Fibroblast of lung (primary cell): ENCODE data around the gene LRMDA. TPM values are rescaled to one million over a fixed set of nuclear protein-coding genes. Genes with fewer than 3 reads are reported as not detected.

Experiments used
- DNase-seq, 2 donors: peaks; one replicate each; pipeline versions ENCODE4 v3.0.0 to v3.0.0-alpha.2; 2010; ENCODE audit warnings: low read depth in 2 of 2
- H2AFZ ChIP-seq: 2 replicates; pipeline ENCODE4 v1.5.1; 2012; ENCODE audit warnings: low read length, control low read depth, inconsistent platforms
- H3K27ac ChIP-seq: 2 replicates; pipeline ENCODE4 v1.5.1; 2011; ENCODE audit warnings: low read length, control low read depth; ENCODE audit not compliant: insufficient read depth
- H3K27me3 ChIP-seq: 2 replicates; pipeline ENCODE4 v1.5.1; 2011; ENCODE audit warnings: mild to moderate bottlenecking, low read length; ENCODE audit not compliant: control insufficient read depth, insufficient read depth
- H3K36me3 ChIP-seq: 2 replicates; pipeline ENCODE4 v1.5.1; 2011; ENCODE audit warnings: low read length; ENCODE audit not compliant: control insufficient read depth, insufficient read depth
- H3K4me1 ChIP-seq: 2 replicates; pipeline ENCODE4 v1.5.1; 2011; ENCODE audit warnings: low read length; ENCODE audit not compliant: control insufficient read depth, insufficient read depth; ENCODE audit errors: extremely low read depth
- H3K4me2 ChIP-seq: 2 replicates; pipeline ENCODE4 v1.5.1; 2011; ENCODE audit warnings: low read length, control low read depth; ENCODE audit not compliant: insufficient read depth; ENCODE audit errors: extremely low read depth
- H3K4me3 ChIP-seq, 4 experiments: fragments of 200-600 bp in 1 of 4; sonication (generic) in 1 of 4; replicated peaks in 1 of 4; 2 replicates each; pipeline ENCODE4 v1.5.1; 2011 to 2016; ENCODE audit warnings: low read length in 4 of 4, low read depth in 3 of 4, mild to moderate bottlenecking in 3 of 4, control low read depth in 2 of 4, inconsistent platforms in 1 of 4, mixed read lengths in 1 of 4; ENCODE audit not compliant: insufficient read depth in 1 of 4; ENCODE audit errors: control extremely low read depth in 1 of 4
- H3K79me2 ChIP-seq: 2 replicates; pipeline ENCODE4 v1.5.1; 2012; ENCODE audit warnings: mild to moderate bottlenecking, low read length, inconsistent platforms; ENCODE audit not compliant: control insufficient read depth, insufficient read depth
- H3K9ac ChIP-seq: 2 replicates; pipeline ENCODE4 v1.5.1; 2011; ENCODE audit warnings: mild to moderate bottlenecking, low read length, control low read depth; ENCODE audit not compliant: insufficient read depth
- H3K9me3 ChIP-seq: 2 replicates; pipeline ENCODE4 v1.5.1; 2012; ENCODE audit warnings: low read depth, low read length; ENCODE audit not compliant: control insufficient read depth, insufficient read depth
- H4K20me1 ChIP-seq: 2 replicates; pipeline ENCODE4 v1.5.1; 2011; ENCODE audit warnings: low read length; ENCODE audit not compliant: control insufficient read depth, insufficient read depth; ENCODE audit errors: extremely low read depth
- CTCF ChIP-seq, 2 donors: IDR thresholded peaks in 1 of 2; conservative IDR thresholded peaks in 1 of 2; 1 replicate in 1 of 2; 2 replicates in 1 of 2; pipeline ENCODE4 v1.5.1; 2011 to 2012; ENCODE audit warnings: low read length in 2 of 2, control low read depth in 1 of 2, inconsistent platforms in 1 of 2, low read depth in 1 of 2, mild to moderate bottlenecking in 1 of 2
- EZH2 ChIP-seq: IDR thresholded peaks from 2 replicates; pipeline ENCODE4 v1.5.1; 2012; ENCODE audit warnings: low read length, control low read depth, mild to moderate bottlenecking; ENCODE audit errors: missing control alignments
- polyA plus RNA-seq, 2 donors: library from polyadenylated mRNA; depleted of rRNA in 1 of 2; stranded (reverse) in 1 of 2; unstranded in 1 of 2; fragments of >200 nt; gene quantifications; 2 replicates each; pipeline ENCODE4 v1.2.1, GENCODE V29; 2011 to 2012; ENCODE audit warnings: missing spikeins in 1 of 2
- total RNA-seq: library from RNA; depleted of rRNA; stranded (reverse); fragments of >200 nt; gene quantifications from 2 replicates; pipeline ENCODE4 v1.2.1, GENCODE V29; 2014

LRMDA gene
- total and polyA plus RNA-seq, 2 donors (not counting 1 experiment from before 2014, with no cell fraction given), result 1.7 to 2.0 TPM

GRCh38 chr10:76282061-76283025 lies 850.9 kb downstream of the LRMDA start:
- H3K4me3 ChIP-seq, result no peak overlapping the region
- DNase-seq, result peak; percentile 77 to 95
- no peaks in the 10 kb centered on the region for H3K9me3 ChIP-seq
- no peaks in the 10 kb centered on the region for H3K27me3 ChIP-seq
- TF ChIP-seq CTCF (conservative IDR thresholded peaks at IDR 0.05 in 1 of 2, IDR thresholded peaks at IDR 0.05 in 1 of 2; ENCODE audit: low read depth in 1 of 2, low read length in 2 of 2) (no peak), EZH2 (no peak)
- no peaks in the 10 kb centered on the region for H3K79me2 ChIP-seq
- no peaks in the 10 kb centered on the region for H3K36me3 ChIP-seq
- peaks cover 2% of the 10 kb centered on the region for H3K4me1 ChIP-seq
- no peak overlapping the region for H3K9ac ChIP-seq
- no peak overlapping the region for H2AFZ ChIP-seq
- H3K27ac ChIP-seq, result no peak overlapping the region
- H4K20me1 ChIP-seq, result no peaks in the 10 kb centered on the region
- no peak overlapping the region for H3K4me2 ChIP-seq

- no peak for DNase-seq
- peaks cover 4% of the 10 kb centered on the region for H3K4me1 ChIP-seq
- no peak overlapping the region for H3K27ac ChIP-seq
- no peak overlapping the region for H3K9ac ChIP-seq
- no peak overlapping the region for H3K4me3 ChIP-seq
- no peaks in the 10 kb centered on the region for H4K20me1 ChIP-seq
- H3K36me3 ChIP-seq, result no peaks in the 10 kb centered on the region
- no peaks in the 10 kb centered on the region for H3K79me2 ChIP-seq
- no peak for TF ChIP-seq CTCF (conservative IDR thresholded peaks at IDR 0.05 in 1 of 2, IDR thresholded peaks at IDR 0.05 in 1 of 2; ENCODE audit: low read depth in 1 of 2, low read length in 2 of 2)
- TF ChIP-seq EZH2, result no peak
- H2AFZ ChIP-seq, result no peak overlapping the region
- no peaks in the 10 kb centered on the region for H3K9me3 ChIP-seq
- no peaks in the 10 kb centered on the region for H3K27me3 ChIP-seq
- H3K4me2 ChIP-seq, result no peak overlapping the region
Measured at GRCh38 chr10:76284351-76284750, 852.9 kb downstream of the LRMDA start.

GRCh38 chr10:76285012-76285411 lies 853.6 kb downstream of the LRMDA start:
- Histone ChIP-seq H4K20me1 (no peaks in the 10 kb centered on the region), H3K9ac (no peak overlapping the region), H3K4me2 (no peak overlapping the region), H3K4me3 (no peak overlapping the region), H3K9me3 (no peaks in the 10 kb centered on the region), H2AFZ (no peak overlapping the region), H3K27me3 (no peaks in the 10 kb centered on the region), H3K27ac (peak overlapping the region; percentile 28), H3K36me3 (no peaks in the 10 kb centered on the region), H3K4me1 (peaks cover 4% of the 10 kb centered on the region), H3K79me2 (no peaks in the 10 kb centered on the region)
- DNase-seq, result peak; percentile 89 to 93
- TF ChIP-seq EZH2, result no peak
- no peak for TF ChIP-seq CTCF (conservative IDR thresholded peaks at IDR 0.05 in 1 of 2, IDR thresholded peaks at IDR 0.05 in 1 of 2; ENCODE audit: low read depth in 1 of 2, low read length in 2 of 2)
